Keratinocyte (primary cell): ENCODE measurements around the gene SCN4A. TPM values are rescaled to one million over a fixed set of nuclear protein-coding genes. Genes with fewer than 3 reads are reported as not detected.
"Not testable (repeated sequence)": the region's sequence is repeated elsewhere in the genome, so short reads cannot be mapped to it uniquely, and the experiment has no call there.

Experiments
- DNase-seq: peaks from one replicate; pipeline ENCODE4 v3.0.0-alpha.2; 2011; ENCODE audit warnings: low read depth, missing footprints, low spot score
- FAIRE-seq: peaks from 2 replicates; lab custom pipeline; 2011; peaks lifted over from hg19 to GRCh38; lab: Jason Lieb, UNC
- H2AFZ ChIP-seq: 2 replicates; pipeline ENCODE4 v1.6.0; 2012; ENCODE audit warnings: low read length, control low read depth, inconsistent platforms; ENCODE audit not compliant: control insufficient read depth
- H3K27ac ChIP-seq: 2 replicates; pipeline ENCODE4 v1.5.1; 2011; ENCODE audit warnings: low read length; ENCODE audit not compliant: control insufficient read depth, insufficient read depth
- H3K27me3 ChIP-seq: 3 replicates; pipeline ENCODE4 v1.6.0; 2011; ENCODE audit warnings: low read length; ENCODE audit not compliant: control insufficient read depth, insufficient read depth; ENCODE audit errors: extremely low read depth
- H3K36me3 ChIP-seq, 2 experiments: 2 replicates in 1 of 2; 3 replicates in 1 of 2; pipeline ENCODE4 v1.5.1; 2011; ENCODE audit warnings: low read length in 2 of 2, mild to moderate bottlenecking in 1 of 2; ENCODE audit not compliant: control insufficient read depth in 2 of 2, insufficient read depth in 2 of 2; ENCODE audit errors: extremely low read depth in 1 of 2
- H3K4me1 ChIP-seq: 3 replicates; pipeline ENCODE4 v1.5.1; 2011; ENCODE audit warnings: low read length; ENCODE audit not compliant: control insufficient read depth, insufficient read depth; ENCODE audit errors: extremely low read depth
- H3K4me2 ChIP-seq: 3 replicates; pipeline ENCODE4 v1.6.0; 2011; ENCODE audit warnings: low read depth, low read length; ENCODE audit not compliant: control insufficient read depth, insufficient read depth; ENCODE audit errors: extremely low read depth
- H3K4me3 ChIP-seq, 3 experiments: fragments of 200-600 bp in 1 of 3; sonication (generic) in 1 of 3; 2 replicates in 2 of 3; 3 replicates in 1 of 3; pipeline ENCODE4 v1.5.1; 2011 to 2016; ENCODE audit warnings: low read length in 3 of 3, mild to moderate bottlenecking in 3 of 3, control low read depth in 2 of 3, inconsistent platforms in 1 of 3, low read depth in 1 of 3, mixed read lengths in 1 of 3, mixed run types in 1 of 3, moderate library complexity in 1 of 3; ENCODE audit not compliant: control insufficient read depth in 2 of 3, insufficient read depth in 2 of 3; ENCODE audit errors: extremely low read depth in 1 of 3
- H3K79me2 ChIP-seq: 2 replicates; pipeline ENCODE4 v1.6.0; 2012; ENCODE audit warnings: low read length; ENCODE audit not compliant: control insufficient read depth, insufficient read depth
- H3K9ac ChIP-seq: 3 replicates; pipeline ENCODE4 v1.6.0; 2011; ENCODE audit warnings: low read length; ENCODE audit not compliant: control insufficient read depth, insufficient read depth; ENCODE audit errors: extremely low read depth
- H3K9me1 ChIP-seq: 3 replicates; pipeline ENCODE4 v1.6.0; 2011; ENCODE audit warnings: low read length; ENCODE audit not compliant: control insufficient read depth, insufficient read depth; ENCODE audit errors: extremely low read depth
- H3K9me3 ChIP-seq: 2 replicates; pipeline ENCODE4 v1.5.1; 2012; ENCODE audit warnings: low read depth, low read length; ENCODE audit not compliant: control insufficient read depth
- H4K20me1 ChIP-seq: 3 replicates; pipeline ENCODE4 v1.6.0; 2011; ENCODE audit warnings: low read length; ENCODE audit not compliant: control insufficient read depth, insufficient read depth; ENCODE audit errors: extremely low read depth
- EZH2 ChIP-seq: IDR thresholded peaks from one replicate; pipeline ENCODE4 v1.6.1; 2012; ENCODE audit warnings: inconsistent platforms, mild to moderate bottlenecking, low read length, moderate library complexity
- dilution Hi-C: fragments of 300-500 bp; cut with MboI; formaldehyde crosslinking; loops from one replicate; pipeline ENCODE4 v1.7.0; 2020; ENCODE audit warnings: low sequenced_read_pairs; ENCODE audit not compliant: extremely low pct_ligation_motif_present
- polyA plus RNA-seq, 5 experiments: library from polyadenylated mRNA; depleted of rRNA in 3 of 5; stranded (reverse) in 3 of 5; stranded (forward) in 1 of 5; unstranded in 1 of 5; fragments of >200 nt; gene quantifications; 1 replicate in 1 of 5; 2 replicates in 3 of 5; 3 replicates in 1 of 5; pipeline versions ENCODE4 v1.2.1 to v1.2.3, GENCODE V29; 2011 to 2012; ENCODE audit warnings: missing spikeins in 2 of 5, low read depth in 1 of 5, low replicate concordance in 1 of 5
- TF ChIP-seq, protein P1 (sequence below), 3 experiments: IDR thresholded peaks in 1 of 3; conservative IDR thresholded peaks in 1 of 3; optimal IDR thresholded peaks in 1 of 3; 2 replicates in 2 of 3; 3 replicates in 1 of 3; pipeline versions ENCODE3 to v1.5.1; 2011; ENCODE audit warnings: low read length in 3 of 3, mild to moderate bottlenecking in 3 of 3, moderate library complexity in 2 of 3, control low read depth in 1 of 3, inconsistent platforms in 1 of 3; ENCODE audit not compliant: insufficient read depth in 2 of 3; ENCODE audit errors: extremely low read depth in 1 of 3

SCN4A gene
- polyA plus RNA-seq, 1 donor (not counting 4 experiments of a cell fraction or from before 2014, with no cell fraction given) = not detected

GRCh38 chr17:63925615-63926014, 47.1 kb downstream of the SCN4A start:
- Histone ChIP-seq H3K4me3 (no peak overlapping the region), H2AFZ (no peak overlapping the region), H3K36me3 (no peaks in the 10 kb centered on the region), H3K9me1 (no peaks in the 10 kb centered on the region), H3K27me3 (peaks cover 7% of the 10 kb centered on the region), H3K4me2 (no peak overlapping the region), H3K79me2 (no peaks in the 10 kb centered on the region), H3K9me3 (no peaks in the 10 kb centered on the region), H4K20me1 (no peaks in the 10 kb centered on the region), H3K27ac (no peak overlapping the region), H3K4me1 (peaks cover 7% of the 10 kb centered on the region), H3K9ac (no peak overlapping the region)
- dilution Hi-C loops = no loop called here
- TF ChIP-seq EZH2 = no peak
- TF ChIP-seq, protein P1, sequence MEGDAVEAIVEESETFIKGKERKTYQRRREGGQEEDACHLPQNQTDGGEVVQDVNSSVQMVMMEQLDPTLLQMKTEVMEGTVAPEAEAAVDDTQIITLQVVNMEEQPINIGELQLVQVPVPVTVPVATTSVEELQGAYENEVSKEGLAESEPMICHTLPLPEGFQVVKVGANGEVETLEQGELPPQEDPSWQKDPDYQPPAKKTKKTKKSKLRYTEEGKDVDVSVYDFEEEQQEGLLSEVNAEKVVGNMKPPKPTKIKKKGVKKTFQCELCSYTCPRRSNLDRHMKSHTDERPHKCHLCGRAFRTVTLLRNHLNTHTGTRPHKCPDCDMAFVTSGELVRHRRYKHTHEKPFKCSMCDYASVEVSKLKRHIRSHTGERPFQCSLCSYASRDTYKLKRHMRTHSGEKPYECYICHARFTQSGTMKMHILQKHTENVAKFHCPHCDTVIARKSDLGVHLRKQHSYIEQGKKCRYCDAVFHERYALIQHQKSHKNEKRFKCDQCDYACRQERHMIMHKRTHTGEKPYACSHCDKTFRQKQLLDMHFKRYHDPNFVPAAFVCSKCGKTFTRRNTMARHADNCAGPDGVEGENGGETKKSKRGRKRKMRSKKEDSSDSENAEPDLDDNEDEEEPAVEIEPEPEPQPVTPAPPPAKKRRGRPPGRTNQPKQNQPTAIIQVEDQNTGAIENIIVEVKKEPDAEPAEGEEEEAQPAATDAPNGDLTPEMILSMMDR (optimal IDR thresholded peaks at IDR 0.05 in 1 of 3, IDR thresholded peaks at IDR 0.05 in 1 of 3, conservative IDR thresholded peaks at IDR 0.05 in 1 of 3; ENCODE audit: extremely low read depth in 1 of 3, insufficient read depth in 2 of 3, low read length in 3 of 3) = no peak
- FAIRE-seq (no peak), DNase-seq (no peak)

DNA sequence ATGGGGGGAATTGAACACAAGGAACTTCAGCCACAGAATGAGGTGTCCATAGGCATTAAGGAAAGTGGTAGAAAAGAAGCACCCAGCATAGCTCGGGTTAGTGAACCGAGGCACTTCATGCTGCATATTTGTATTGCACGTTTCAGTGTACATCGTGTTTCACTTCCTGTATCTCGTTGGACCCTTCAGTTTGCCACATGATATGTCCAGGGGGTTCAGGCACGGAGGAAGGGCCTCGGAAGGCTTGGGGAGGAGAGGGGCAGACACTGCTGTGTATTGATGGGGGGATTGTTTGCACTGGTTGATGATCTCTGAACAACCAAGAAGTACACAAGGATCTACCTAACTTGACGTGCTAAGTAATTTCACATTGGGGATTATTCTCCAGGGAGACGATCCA, 50.3 kb downstream of the SCN4A start:
- DNase-seq, FAIRE-seq, H3K27me3 ChIP-seq, dilution Hi-C loops, H3K9me1 ChIP-seq, H3K79me2 ChIP-seq, H3K9ac ChIP-seq, H3K27ac ChIP-seq, H3K4me2 ChIP-seq, H2AFZ ChIP-seq, H3K4me3 ChIP-seq, H3K36me3 ChIP-seq, H3K4me1 ChIP-seq, H4K20me1 ChIP-seq, H3K9me3 ChIP-seq: not testable (repeated sequence)

DNA sequence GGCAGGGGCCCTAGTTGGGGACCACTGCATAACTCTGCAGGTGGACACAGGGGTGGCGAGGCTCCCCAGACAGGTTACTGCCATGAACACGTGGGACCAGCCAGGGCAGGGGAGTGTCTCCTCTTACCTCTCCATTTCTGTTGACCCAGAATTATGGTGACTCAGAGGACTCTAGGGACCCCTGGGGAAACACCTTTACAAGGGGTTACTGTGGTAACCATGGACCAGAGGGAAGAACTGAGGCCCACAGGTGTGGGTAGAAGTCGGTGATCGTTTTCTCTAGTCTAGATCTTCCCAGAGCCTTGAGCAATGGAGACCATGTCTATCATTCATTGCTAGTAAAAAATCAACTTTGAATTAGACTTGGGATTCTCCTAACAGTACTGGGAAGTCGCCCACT, 51.9 kb downstream of the SCN4A start:
- H3K4me3 ChIP-seq, dilution Hi-C loops, H3K9me3 ChIP-seq, H3K9ac ChIP-seq, H3K79me2 ChIP-seq, H3K9me1 ChIP-seq, FAIRE-seq, DNase-seq, H2AFZ ChIP-seq, H3K4me1 ChIP-seq, H3K27ac ChIP-seq, H4K20me1 ChIP-seq, H3K27me3 ChIP-seq, H3K4me2 ChIP-seq, H3K36me3 ChIP-seq: not testable (repeated sequence)

DNA sequence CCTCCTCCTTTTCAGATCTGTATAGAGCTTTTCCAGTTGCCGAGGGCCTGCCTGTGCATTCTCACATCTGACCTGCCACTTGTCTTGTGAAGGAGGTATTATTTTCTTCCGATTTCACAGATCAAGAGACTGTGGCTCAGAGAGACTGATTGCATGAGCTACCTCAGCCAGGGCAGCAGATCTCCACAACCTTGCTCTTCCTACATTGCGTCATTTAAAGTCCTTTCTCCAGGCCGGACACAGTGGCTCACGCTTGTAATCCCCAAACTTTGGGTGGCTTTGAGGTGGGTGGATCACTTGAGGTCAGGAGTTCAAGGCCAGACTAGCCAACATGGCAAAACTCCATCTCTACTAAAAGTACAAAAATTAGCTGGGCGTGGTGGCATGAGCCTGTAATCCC, 52.7 kb downstream of the SCN4A start:
- H3K9ac ChIP-seq, dilution Hi-C loops, H3K4me3 ChIP-seq, H3K27ac ChIP-seq, H3K36me3 ChIP-seq, FAIRE-seq, H3K79me2 ChIP-seq, DNase-seq, H3K27me3 ChIP-seq, H3K9me3 ChIP-seq, H4K20me1 ChIP-seq, H2AFZ ChIP-seq, H3K4me2 ChIP-seq, H3K9me1 ChIP-seq, H3K4me1 ChIP-seq: not testable (repeated sequence)
